Keratinocyte (primary cell): ENCODE measurements around the gene TRAM2.

Experiments used
- CTCF ChIP-seq, 3 experiments: IDR thresholded peaks in 1 of 3; conservative IDR thresholded peaks in 1 of 3; optimal IDR thresholded peaks in 1 of 3; 2 replicates in 2 of 3; 3 replicates in 1 of 3; pipeline versions ENCODE3 to v1.5.1; 2011; ENCODE audit warnings: low read length in 3 of 3, mild to moderate bottlenecking in 3 of 3, moderate library complexity in 2 of 3, control low read depth in 1 of 3, inconsistent platforms in 1 of 3; ENCODE audit not compliant: insufficient read depth in 2 of 3; ENCODE audit errors: extremely low read depth in 1 of 3
- EZH2 ChIP-seq: IDR thresholded peaks from one replicate; pipeline ENCODE4 v1.6.1; 2012; ENCODE audit warnings: inconsistent platforms, mild to moderate bottlenecking, low read length, moderate library complexity

- TF ChIP-seq CTCF (optimal IDR thresholded peaks at IDR 0.05 in 1 of 3, IDR thresholded peaks at IDR 0.05 in 1 of 3, conservative IDR thresholded peaks at IDR 0.05 in 1 of 3; ENCODE audit: extremely low read depth in 1 of 3, insufficient read depth in 2 of 3, low read length in 3 of 3) (no peak), EZH2 (no peak)
Observed at GRCh38 chr6:52457096-52457495, 119.8 kb downstream of the TRAM2 start.
